HG03457 (cell line): Measurements from ENCODE around the gene CROCC2.

Experiments used
- ATAC-seq: cut with Tn5 transposase; IDR thresholded peaks from one replicate; pipeline ENCODE4 v1.9.1; 2021; ENCODE audit warnings: moderate number of reproducible peaks; ENCODE audit not compliant: unreplicated experiment

CROCC2 gene

GRCh38 chr2:240875228-240876034, 30.7 kb upstream of the CROCC2 start:
- ATAC-seq: no peak

GRCh38 chr2:240876035-240876474, 30.1 kb upstream of the CROCC2 start:
- ATAC-seq: no peak

GRCh38 chr2:240876475-240877251, 29.5 kb upstream of the CROCC2 start:
- ATAC-seq: no peak

- ATAC-seq: no peak
Measured at GRCh38 chr2:240877460-240878340, 28.4 kb upstream of the CROCC2 start.

- ATAC-seq: no peak
Measured at GRCh38 chr2:240878341-240878936, 27.7 kb upstream of the CROCC2 start.

GRCh38 chr2:240879105-240879504, 27.0 kb upstream of the CROCC2 start:
- ATAC-seq: no peak

- no peak for ATAC-seq
Measured at GRCh38 chr2:240881913-240882312, 24.2 kb upstream of the CROCC2 start.

GRCh38 chr2:240884221-240884620, 21.9 kb upstream of the CROCC2 start:
- no peak for ATAC-seq

- no peak for ATAC-seq
Measured at GRCh38 chr2:240884745-240885144, 21.4 kb upstream of the CROCC2 start.

GRCh38 chr2:240885566-240885965, 20.6 kb upstream of the CROCC2 start:
- ATAC-seq: no peak

GRCh38 chr2:240886023-240886565, 20.0 kb upstream of the CROCC2 start:
- no peak for ATAC-seq

- no peak for ATAC-seq
Measured at GRCh38 chr2:240886678-240887609, 19.2 kb upstream of the CROCC2 start.

GRCh38 chr2:240887631-240888030, 18.5 kb upstream of the CROCC2 start:
- no peak for ATAC-seq

GRCh38 chr2:240888130-240888889, 17.8 kb upstream of the CROCC2 start:
- no peak for ATAC-seq

- ATAC-seq: no peak
Measured at GRCh38 chr2:240888890-240889573, 17.1 kb upstream of the CROCC2 start.

- ATAC-seq: no peak
Measured at GRCh38 chr2:240889601-240890560, 16.3 kb upstream of the CROCC2 start.

- ATAC-seq: no peak
Measured at GRCh38 chr2:240890691-240891090, 15.4 kb upstream of the CROCC2 start.
